NCI-H446 treated with DMSO at 0.1 percent for 48 hours (cell line): ENCODE data around the gene CYP27C1.

Experiments used
- DNase-seq: peaks from one replicate; lab custom pipeline; 2025; lab: John Stamatoyannopoulos, UW

CYP27C1 gene

DNA sequence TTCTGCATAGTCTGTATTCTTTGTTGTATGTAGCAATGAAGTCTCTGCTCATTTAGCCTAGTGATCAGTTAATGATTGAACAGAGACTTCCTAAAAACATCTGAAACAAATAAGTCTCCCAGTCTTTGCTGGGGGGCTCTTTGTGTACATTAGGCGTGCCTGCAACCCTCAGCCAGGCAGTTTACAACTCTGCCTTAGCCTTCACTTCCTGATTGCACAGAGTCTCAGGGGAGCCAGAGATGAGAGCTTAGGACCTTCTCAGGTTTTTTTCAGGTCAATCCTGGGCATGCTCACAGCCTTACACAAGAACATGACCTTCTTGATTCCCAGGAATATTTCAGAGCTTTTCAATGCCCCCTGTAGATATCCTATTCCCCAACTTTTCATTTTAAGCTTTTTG is 69.1 kb downstream of the CYP27C1 start:
- no peak for DNase-seq

- no peak for DNase-seq
Observed at GRCh38 chr2:127149384-127149783, 70.7 kb downstream of the CYP27C1 start.

GRCh38 chr2:127146820-127147502 is 73.1 kb downstream of the CYP27C1 start:
- DNase-seq, result no peak

- DNase-seq, result no peak
Observed at GRCh38 chr2:127146071-127146725, 73.9 kb downstream of the CYP27C1 start.

DNA sequence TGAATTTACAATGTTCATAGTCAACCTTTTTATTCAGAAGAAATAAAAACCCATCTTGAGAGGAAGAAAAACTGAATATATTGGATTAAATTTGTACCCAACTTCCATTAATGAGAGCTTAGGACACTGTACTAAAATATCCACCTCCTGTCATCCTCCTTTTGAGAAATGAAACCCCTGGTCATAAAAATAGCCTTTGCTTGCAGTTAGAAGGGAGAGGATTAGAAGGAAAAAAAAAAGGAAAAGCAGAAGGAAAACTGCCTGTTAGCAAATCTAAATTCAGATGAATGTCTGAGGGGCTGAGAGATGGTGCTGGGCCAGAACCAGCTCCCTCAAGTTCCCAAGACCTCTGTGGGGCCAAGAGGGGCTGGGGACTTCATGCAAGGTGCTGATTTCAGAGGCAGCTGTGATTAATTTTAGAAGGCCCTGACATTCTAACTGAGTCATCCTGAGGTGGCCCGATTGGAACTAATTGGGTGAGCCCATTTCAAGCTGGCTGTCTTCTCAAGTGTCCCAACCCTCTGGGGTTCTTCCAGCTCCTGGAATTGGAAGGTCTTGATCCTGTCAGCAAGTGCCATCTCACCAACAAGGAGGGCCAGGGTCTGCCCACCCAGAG is 74.7 kb downstream of the CYP27C1 start:
- no peak for DNase-seq

- no peak for DNase-seq
Observed at GRCh38 chr2:127143841-127144782, 76.0 kb downstream of the CYP27C1 start.

DNA sequence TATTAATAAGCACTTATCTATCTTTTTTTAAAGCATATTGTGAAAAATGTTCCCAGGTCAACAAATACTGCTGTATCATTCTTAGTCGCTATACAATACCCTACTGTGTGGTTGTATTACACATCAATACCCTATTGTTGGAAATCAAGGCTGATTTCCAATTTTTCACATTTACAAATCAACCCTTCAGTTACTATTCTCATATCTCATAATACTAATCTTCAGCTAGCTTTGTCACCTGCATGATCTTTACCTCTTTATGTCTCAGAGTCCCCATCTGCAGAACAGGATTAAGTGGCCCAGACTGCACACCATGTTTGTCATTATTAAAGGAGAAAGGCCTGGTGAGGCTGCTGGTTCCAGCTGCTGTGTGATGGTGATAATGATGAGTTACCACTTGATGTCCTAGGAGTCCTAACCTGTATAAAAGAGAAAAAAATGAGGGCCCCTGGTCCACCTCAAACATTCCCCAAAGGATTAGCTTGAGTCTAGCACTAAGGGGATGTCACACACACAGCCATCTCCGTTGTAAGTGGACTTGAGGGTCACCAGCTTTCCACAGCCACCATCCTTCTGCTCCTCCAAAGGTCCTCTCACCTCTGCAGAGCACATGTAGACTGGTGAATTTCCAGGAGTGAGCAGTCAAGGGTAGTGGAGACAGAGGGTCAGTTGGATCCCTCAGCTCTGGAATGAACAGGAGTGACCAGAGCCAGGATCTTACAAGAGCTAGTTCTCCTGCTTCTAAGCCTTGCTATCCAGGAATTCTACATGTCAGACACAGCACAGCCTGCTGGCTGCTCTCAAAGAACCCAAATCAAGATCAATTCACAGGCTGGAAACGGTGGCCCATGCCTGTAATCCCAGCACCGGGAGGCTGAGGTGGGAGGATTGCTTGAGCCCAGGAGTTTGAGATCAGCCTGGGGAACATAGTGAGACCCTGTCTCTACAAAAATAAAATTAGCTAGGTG is 77.2 kb downstream of the CYP27C1 start:
- DNase-seq, result no peak

- DNase-seq, result no peak
Observed at GRCh38 chr2:127140538-127140937, 79.6 kb downstream of the CYP27C1 start.

DNA sequence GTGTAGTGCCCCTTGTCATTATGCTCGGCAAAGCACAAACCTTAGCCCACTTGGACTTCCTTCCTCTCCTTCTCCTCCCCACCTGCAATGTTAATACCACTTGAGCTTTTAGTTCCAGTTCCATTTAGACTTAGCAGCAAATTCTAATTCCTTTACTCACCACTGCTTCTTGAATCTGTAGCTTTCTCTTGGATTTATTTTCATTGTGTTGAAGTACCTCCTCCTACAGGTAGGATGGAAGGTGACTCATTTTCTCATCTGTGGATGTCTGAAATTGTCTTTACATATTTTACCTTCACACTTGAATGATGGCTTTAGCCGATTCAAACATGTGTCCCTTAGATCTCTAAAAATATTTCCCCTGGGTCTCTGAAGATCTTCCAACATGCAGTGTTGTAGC is 80.3 kb downstream of the CYP27C1 start:
- no peak for DNase-seq

GRCh38 chr2:127138281-127138680 is 81.8 kb downstream of the CYP27C1 start:
- DNase-seq, result no peak

DNA sequence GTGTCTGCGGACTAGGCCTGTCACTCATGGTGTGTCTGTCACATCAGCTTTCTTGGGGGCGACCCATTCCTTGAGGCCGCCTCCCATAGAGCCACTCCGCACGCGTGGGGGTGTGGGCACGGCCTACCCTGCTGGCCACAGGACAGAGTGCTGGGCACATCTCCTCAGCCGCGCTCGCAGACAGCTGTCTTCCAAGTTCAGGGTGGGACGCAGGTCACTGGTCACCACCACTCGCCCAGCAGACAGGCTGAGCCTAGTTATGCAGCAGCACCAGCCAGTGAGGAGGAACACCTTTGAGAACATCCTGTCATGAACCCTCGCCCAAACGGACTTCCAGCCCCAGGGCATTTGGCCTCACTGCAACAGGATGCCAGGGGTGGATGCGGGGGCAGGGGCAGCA is 82.4 kb downstream of the CYP27C1 start:
- DNase-seq, result no peak

- no peak for DNase-seq
Observed at GRCh38 chr2:127137225-127137624, 82.9 kb downstream of the CYP27C1 start.

DNA sequence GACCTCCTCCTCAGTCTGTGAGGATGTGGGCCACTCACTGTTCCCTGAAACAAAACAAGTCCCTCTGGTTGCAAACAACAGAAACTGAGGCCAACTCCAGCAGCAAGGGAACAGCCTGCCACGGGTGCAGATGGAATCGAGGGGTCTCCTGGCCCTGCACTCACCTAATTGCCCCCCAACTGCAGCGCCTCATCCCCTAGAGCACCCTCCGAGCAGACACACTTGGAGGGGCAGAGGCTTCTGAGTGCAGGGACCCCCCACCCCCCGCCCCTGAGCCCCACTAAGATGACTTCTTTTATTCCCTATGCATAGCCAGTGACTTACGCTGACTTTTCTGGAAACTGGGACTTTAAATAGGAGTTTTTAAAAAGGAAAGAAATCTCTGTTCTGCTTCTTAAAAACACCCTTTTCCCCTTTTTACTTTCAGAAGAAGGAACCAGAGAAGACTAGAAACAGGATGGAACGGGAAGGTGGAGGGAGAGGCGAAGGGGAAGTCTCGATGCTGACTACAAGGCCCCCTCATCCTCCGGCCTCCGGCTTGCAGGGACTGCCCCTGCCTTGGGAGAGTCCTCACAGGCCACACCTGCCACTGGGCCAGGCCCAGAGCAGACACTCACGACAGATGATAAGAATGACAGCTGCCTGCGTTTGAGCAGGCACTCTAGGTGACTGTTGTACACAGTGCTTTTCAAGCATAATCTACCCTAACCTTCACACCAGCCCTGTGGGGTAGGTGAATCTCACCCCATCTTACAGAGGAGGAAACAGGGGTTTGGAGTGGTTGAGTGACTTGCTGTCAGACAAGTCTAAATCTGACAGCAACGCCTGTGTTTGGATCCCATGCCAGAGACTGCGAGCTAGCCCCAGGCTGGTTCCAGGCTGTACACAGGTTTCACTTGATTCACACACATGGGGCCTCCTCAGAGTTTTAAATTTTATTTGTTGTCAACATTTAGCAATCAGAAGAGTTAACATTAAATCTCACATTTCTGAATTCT is 85.0 kb downstream of the CYP27C1 start:
- no peak for DNase-seq

- DNase-seq, result no peak
Observed at GRCh38 chr2:127134235-127134634, 85.9 kb downstream of the CYP27C1 start.
